HFF-Myc (cell line): ENCODE data around the gene SENP3.

Experiments
- DNase-seq: peaks from one replicate; pipeline ENCODE4 v3.0.0-alpha.2; 2011; ENCODE audit warnings: low read depth; ENCODE audit errors: extremely low read depth
- H3K4me3 ChIP-seq: replicated peaks from 2 replicates; pipeline ENCODE4 v1.5.1; 2011; ENCODE audit warnings: low read depth, mild to moderate bottlenecking, control low read depth, low read length
- TF ChIP-seq, protein P1 (sequence below): IDR thresholded peaks from 2 replicates; pipeline ENCODE4 v1.5.1; 2012; ENCODE audit warnings: mild to moderate bottlenecking, low read depth, low read length, control low read depth; ENCODE audit errors: missing control alignments

SENP3 gene

GRCh38 chr17:7582396-7583252 lies 20.9 kb downstream of the SENP3 start:
- peak overlapping the region; percentile 72 for H3K4me3 ChIP-seq
- TF ChIP-seq, protein P1, sequence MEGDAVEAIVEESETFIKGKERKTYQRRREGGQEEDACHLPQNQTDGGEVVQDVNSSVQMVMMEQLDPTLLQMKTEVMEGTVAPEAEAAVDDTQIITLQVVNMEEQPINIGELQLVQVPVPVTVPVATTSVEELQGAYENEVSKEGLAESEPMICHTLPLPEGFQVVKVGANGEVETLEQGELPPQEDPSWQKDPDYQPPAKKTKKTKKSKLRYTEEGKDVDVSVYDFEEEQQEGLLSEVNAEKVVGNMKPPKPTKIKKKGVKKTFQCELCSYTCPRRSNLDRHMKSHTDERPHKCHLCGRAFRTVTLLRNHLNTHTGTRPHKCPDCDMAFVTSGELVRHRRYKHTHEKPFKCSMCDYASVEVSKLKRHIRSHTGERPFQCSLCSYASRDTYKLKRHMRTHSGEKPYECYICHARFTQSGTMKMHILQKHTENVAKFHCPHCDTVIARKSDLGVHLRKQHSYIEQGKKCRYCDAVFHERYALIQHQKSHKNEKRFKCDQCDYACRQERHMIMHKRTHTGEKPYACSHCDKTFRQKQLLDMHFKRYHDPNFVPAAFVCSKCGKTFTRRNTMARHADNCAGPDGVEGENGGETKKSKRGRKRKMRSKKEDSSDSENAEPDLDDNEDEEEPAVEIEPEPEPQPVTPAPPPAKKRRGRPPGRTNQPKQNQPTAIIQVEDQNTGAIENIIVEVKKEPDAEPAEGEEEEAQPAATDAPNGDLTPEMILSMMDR = no peak
- no peak for DNase-seq

GRCh38 chr17:7583253-7584109 lies 21.8 kb downstream of the SENP3 start, which contains the start of gene MPDU1:
Gene MPDU1, plus strand, starts transcription at chr17:7583852. Its CDS starts 11 bp downstream, at chr17:7583863.
- H3K4me3 ChIP-seq = peak within 1 kb of the TSS; percentile 72
- TF ChIP-seq, protein P1 = no peak
- DNase-seq = peak; percentile 97

GRCh38 chr17:7586673-7587419 lies 25.1 kb downstream of the SENP3 start:
- no peak overlapping the region for H3K4me3 ChIP-seq
- TF ChIP-seq, protein P1 = no peak
- DNase-seq = no peak

DNA sequence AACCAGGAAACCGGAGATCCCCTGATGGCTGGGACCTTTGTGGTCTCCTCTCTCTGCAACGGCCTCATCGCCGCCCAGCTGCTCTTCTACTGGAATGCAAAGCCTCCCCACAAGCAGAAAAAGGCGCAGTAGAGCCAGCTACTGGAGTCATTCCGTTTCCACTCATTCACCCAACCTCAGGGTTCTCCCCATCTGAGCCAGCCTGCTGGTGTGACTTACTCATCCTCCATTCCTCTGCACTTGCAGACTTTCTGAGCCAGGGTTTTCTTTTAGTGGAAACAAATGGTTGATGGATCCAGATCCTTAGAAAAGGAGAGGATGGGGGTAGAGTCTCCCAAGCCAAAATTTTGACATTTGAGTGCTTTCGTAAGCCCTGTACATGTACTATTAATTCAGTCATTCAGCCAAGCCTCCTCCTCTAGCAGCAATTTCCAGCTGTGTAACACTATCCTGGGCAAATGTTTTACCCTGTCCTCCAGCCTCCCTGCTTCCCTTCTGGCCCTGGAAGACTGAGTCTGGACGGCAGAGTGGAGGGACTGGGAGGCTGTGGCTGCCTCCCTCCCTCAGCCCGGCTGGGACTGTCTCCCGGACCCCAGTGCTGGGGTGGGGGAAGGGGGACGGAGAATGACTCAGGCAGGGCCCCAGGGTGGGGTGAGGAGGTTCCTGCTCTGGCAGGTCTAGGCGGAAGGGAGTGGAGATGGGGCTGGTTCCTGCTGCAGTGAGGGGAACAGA lies 25.9 kb downstream of the SENP3 start:
- no peak overlapping the region; the same call in 1 of the 2 replicates for H3K4me3 ChIP-seq
- TF ChIP-seq, protein P1 = no peak
- DNase-seq = peak; percentile 70

GRCh38 chr17:7588553-7589203 lies 27.0 kb downstream of the SENP3 start:
- peak overlapping the region; percentile 18 for H3K4me3 ChIP-seq
- no peak for DNase-seq
- TF ChIP-seq, protein P1 = no peak
